ENCODE data around the gene DGKI. TPM values are rescaled to one million over a fixed set of nuclear protein-coding genes. Genes with fewer than 3 reads are reported as not detected.

Gene DGKI
- total and polyA plus RNA-seq, 3 donors from 2014 or later = 3.2 to 6.6 (median 4.3) TPM

DNA sequence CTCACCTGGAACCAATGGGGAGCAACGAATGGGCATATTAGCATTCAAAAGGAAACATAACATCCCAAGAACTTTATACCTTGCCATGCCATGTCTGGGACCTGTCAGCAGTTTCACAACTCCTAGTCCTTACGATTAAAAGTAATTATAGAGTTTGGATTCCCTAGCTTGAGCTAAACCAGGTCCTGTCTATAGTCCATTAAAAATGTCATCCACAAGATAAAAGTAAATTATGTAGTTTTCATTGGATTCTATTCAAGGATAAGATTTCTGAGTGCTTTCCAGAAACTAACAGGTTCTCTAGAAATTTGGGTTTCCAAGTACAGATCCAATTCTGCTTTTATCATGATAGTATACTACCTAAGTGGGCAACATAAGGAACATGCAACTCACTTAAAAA is 339.7 kb downstream of the DGKI start:
- Histone ChIP-seq H3K27me3 (no peaks in the 10 kb centered on the region), H3K36me3 (ENCODE audit: low read depth, missing control alignments) (no peaks in the 10 kb centered on the region), H3K9me3 (no peaks in the 10 kb centered on the region), H3K27ac (no peak overlapping the region), H3K4me3 (no peak overlapping the region), H3K4me1 (no peaks in the 10 kb centered on the region)
- intact Hi-C loops (cut with DNase I; ENCODE audit: low total_unique reads) = no loop called here
- TF ChIP-seq, protein P1, sequence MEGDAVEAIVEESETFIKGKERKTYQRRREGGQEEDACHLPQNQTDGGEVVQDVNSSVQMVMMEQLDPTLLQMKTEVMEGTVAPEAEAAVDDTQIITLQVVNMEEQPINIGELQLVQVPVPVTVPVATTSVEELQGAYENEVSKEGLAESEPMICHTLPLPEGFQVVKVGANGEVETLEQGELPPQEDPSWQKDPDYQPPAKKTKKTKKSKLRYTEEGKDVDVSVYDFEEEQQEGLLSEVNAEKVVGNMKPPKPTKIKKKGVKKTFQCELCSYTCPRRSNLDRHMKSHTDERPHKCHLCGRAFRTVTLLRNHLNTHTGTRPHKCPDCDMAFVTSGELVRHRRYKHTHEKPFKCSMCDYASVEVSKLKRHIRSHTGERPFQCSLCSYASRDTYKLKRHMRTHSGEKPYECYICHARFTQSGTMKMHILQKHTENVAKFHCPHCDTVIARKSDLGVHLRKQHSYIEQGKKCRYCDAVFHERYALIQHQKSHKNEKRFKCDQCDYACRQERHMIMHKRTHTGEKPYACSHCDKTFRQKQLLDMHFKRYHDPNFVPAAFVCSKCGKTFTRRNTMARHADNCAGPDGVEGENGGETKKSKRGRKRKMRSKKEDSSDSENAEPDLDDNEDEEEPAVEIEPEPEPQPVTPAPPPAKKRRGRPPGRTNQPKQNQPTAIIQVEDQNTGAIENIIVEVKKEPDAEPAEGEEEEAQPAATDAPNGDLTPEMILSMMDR (IDR thresholded peaks at IDR 0.05) = no peak
- TF ChIP-seq POLR2A (IDR thresholded peaks at IDR 0.05) = no peak
- WGBS, 2 donors = 45% methylated on average over 2 of the region's 2 CpGs
- no peak for DNase-seq

DNA sequence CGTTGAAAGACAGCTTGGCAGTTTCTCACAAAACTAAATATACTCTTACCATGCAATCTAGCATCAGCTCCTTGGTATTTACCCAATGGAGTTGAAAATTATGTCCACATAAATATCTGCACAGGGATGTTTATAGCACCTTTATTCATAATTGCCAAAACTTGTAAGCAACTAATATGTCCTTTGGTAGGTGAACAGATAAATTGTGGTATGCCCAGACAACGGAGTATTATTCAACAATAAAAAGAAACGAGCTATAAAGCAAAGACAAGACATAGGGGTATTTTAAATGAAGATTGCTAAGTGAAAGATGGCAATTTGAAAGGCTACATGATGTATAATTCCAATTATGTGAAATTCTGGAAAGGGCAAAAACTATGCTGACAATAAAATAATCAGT is 340.7 kb downstream of the DGKI start:
- no peak overlapping the region for H3K4me3 ChIP-seq
- 78 to 91% methylated on average over 3 of the region's 3 CpGs for WGBS, 2 donors

DNA sequence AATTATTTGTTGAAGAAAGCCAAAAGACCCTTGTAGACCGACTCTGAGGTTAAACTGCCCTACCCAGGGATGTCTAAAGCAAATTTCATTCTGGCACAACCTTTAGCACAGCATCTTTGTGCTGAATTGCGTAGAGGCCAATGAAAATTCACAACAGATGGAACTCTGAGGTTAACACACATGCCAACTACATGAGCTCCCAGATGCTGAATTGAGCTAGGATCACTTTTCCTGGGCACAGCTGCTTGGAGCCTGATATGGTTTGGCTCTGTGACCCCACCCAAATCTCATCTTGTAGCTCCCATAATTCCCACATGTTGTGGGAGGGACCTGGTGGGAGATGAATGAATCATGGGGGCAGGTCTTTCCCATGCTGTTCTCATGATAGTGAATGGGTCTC is 345.2 kb downstream of the DGKI start:
- 75 to 86% methylated on average over 2 of the region's 2 CpGs for WGBS, 2 donors
- Histone ChIP-seq H3K27ac (no peak overlapping the region), H3K27me3 (no peaks in the 10 kb centered on the region), H3K4me3 (no peak overlapping the region), H3K36me3 (ENCODE audit: low read depth, missing control alignments) (no peaks in the 10 kb centered on the region), H3K4me1 (no peaks in the 10 kb centered on the region), H3K9me3 (no peaks in the 10 kb centered on the region)
- TF ChIP-seq, protein P1 (IDR thresholded peaks at IDR 0.05) = no peak
- no peak for TF ChIP-seq POLR2A (IDR thresholded peaks at IDR 0.05)
- no peak for DNase-seq
- intact Hi-C loops (cut with DNase I; ENCODE audit: low total_unique reads) = no loop called here

More for the DNA sequence above, 340.7 kb downstream of the DGKI start:
- TF ChIP-seq, protein P1 (IDR thresholded peaks at IDR 0.05) = no peak
- no peak for TF ChIP-seq POLR2A (IDR thresholded peaks at IDR 0.05)
- no peaks in the 10 kb centered on the region for H3K9me3 ChIP-seq
- H3K36me3 ChIP-seq (ENCODE audit: low read depth, missing control alignments) = no peaks in the 10 kb centered on the region
- no peak for DNase-seq
- H3K27ac ChIP-seq = no peak overlapping the region
- no peaks in the 10 kb centered on the region for H3K27me3 ChIP-seq
- no peaks in the 10 kb centered on the region for H3K4me1 ChIP-seq
- intact Hi-C loops (cut with DNase I; ENCODE audit: low total_unique reads) = no loop called here

DNA sequence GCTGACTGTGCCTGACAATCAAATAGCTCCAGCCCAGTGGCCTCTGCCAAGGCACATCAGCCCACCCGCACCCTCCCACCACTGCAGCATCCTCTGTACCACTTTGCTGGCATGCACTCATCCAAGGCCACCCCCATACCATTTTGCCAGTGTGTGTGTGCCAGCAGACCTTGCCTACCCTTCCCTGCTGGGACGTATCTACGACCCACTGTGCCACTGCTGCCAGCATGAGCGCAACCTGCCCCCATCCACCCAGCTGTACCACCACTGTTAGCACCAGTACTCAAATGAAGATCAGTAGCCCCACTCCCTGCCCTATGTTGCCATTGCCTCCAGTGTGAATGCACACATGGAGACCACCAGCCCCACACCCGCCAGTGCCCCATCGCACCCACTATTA is 353.9 kb downstream of the DGKI start:
- intact Hi-C loops (cut with DNase I; ENCODE audit: low total_unique reads) = no loop called here
- Histone ChIP-seq H3K4me3 (no peak overlapping the region), H3K36me3 (ENCODE audit: low read depth, missing control alignments) (no peaks in the 10 kb centered on the region), H3K27me3 (no peaks in the 10 kb centered on the region), H3K27ac (no peak overlapping the region), H3K9me3 (no peaks in the 10 kb centered on the region), H3K4me1 (no peaks in the 10 kb centered on the region)
- DNase-seq = no peak
- 99 to 100% methylated on average over 4 to 6 of the region's 6 CpGs for WGBS, 2 donors
- TF ChIP-seq, protein P1 (IDR thresholded peaks at IDR 0.05) = no peak
- no peak for TF ChIP-seq POLR2A (IDR thresholded peaks at IDR 0.05)

DNA sequence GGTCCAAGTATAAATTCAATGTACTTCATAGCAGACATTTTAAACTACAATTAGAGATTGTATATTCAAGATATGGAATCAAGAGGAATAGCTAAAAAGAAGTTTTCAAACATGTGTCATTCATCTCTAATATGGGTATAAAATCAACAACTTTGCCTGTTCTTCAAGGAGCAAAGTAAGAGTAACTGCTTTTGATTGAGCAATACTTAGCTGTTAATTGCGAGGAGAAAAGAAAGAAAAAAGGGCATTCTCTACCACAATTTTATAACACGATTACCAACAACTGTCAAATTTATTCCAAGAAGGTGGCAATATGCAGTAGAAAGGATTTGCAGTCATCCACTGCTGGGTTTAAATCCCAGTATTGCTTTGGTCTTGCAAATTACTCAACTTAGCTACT is 356.9 kb downstream of the DGKI start:
- intact Hi-C loops (cut with DNase I; ENCODE audit: low total_unique reads) = no loop called here
- no peaks in the 10 kb centered on the region for H3K36me3 ChIP-seq (ENCODE audit: low read depth, missing control alignments)
- DNase-seq = no peak
- no peak overlapping the region for H3K4me3 ChIP-seq
- H3K27ac ChIP-seq = no peak overlapping the region
- H3K27me3 ChIP-seq = no peaks in the 10 kb centered on the region
- WGBS, 2 donors = 85 to 95% methylated on average over 2 of the region's 2 CpGs
- H3K4me1 ChIP-seq = no peaks in the 10 kb centered on the region
- TF ChIP-seq, protein P1 (IDR thresholded peaks at IDR 0.05) = no peak
- no peak for TF ChIP-seq POLR2A (IDR thresholded peaks at IDR 0.05)
- no peaks in the 10 kb centered on the region for H3K9me3 ChIP-seq
